Transverse colon (tissue), 4 donors: ENCODE measurements around the gene MTR. TPM values are rescaled to one million over a fixed set of nuclear protein-coding genes. Genes with fewer than 3 reads are reported as not detected.
A peak's percentile ranks its signal among the peaks of the same experiment; 100 is the strongest.

Experiments
- DNase-seq: peaks from one replicate; pipeline ENCODE4 v3.0.0-alpha.2; 2019
- H3K27ac ChIP-seq, 4 donors: fragments of 200-600 bp; sonication (generic); 2 replicates each; pipeline ENCODE4 v1.5.1; 2016 to 2018; ENCODE audit warnings: inconsistent platforms in 4 of 4
- H3K27me3 ChIP-seq: fragments of 200-600 bp; sonication (generic); 2 replicates; pipeline ENCODE4 v1.5.1; 2017; ENCODE audit warnings: inconsistent platforms
- H3K36me3 ChIP-seq, 4 donors: fragments of 200-600 bp; sonication (generic); 2 replicates each; pipeline ENCODE4 v1.5.1; 2017 to 2019; ENCODE audit warnings: inconsistent platforms in 4 of 4
- H3K4me1 ChIP-seq, 4 donors: fragments of 200-600 bp; sonication (generic); 2 replicates each; pipeline ENCODE4 v1.5.1; 2017 to 2020; ENCODE audit warnings: inconsistent platforms in 4 of 4
- H3K4me3 ChIP-seq, 4 donors: fragments of 200-600 bp; sonication (generic); 1 replicate in 1 of 4; 2 replicates in 3 of 4; pipeline versions ENCODE4 v1.5.1 to v1.6.1; 2017 to 2019; ENCODE audit warnings: inconsistent platforms in 4 of 4
- H3K9me3 ChIP-seq, 2 donors: fragments of 200-600 bp; sonication (generic); 2 replicates each; pipeline ENCODE4 v1.5.1; 2017 to 2019; ENCODE audit warnings: inconsistent platforms in 2 of 2
- CTCF ChIP-seq, 5 experiments: fragments of 200-600 bp in 3 of 5; fragments of 450-650 bp in 2 of 5; sonication (generic) in 3 of 5; IDR thresholded peaks; 1 replicate in 2 of 5; 2 replicates in 3 of 5; pipeline ENCODE4 v1.5.1; 2016 to 2017; ENCODE audit warnings: antibody characterized with exemption in 5 of 5, inconsistent platforms in 3 of 5, mild to moderate bottlenecking in 2 of 5, moderate library complexity in 1 of 5
- EP300 ChIP-seq: sonication (generic); formaldehyde crosslinking; IDR thresholded peaks from one replicate; pipeline ENCODE4 v1.6.1; 2017; ENCODE audit warnings: antibody characterized with exemption, low read depth
- POLR2A ChIP-seq: fragments of 450-650 bp; IDR thresholded peaks from one replicate; pipeline ENCODE4 v1.6.1; 2016; ENCODE audit warnings: antibody characterized with exemption, mild to moderate bottlenecking, moderate library complexity
- POLR2AphosphoS5 ChIP-seq, 3 donors: sonication (generic); formaldehyde crosslinking; IDR thresholded peaks; one replicate each; pipeline ENCODE4 v1.6.1; 2016; ENCODE audit warnings: antibody characterized with exemption in 3 of 3
- WGBS, 2 donors: methylation state at CpG; one replicate each; pipeline ENCODE4 v1.1.5; 2018; ENCODE audit warnings: low coverage in 1 of 2; 5-methylcytosine and 5-hydroxymethylcytosine counted together
- in situ Hi-C, 4 donors: fragments of 200-750 bp; cut with MboI; loops; one replicate each; pipeline versions ENCODE4 v1.15.0 to v1.15.1; 2017; ENCODE audit warnings: low sequenced_read_pairs in 3 of 4, low pct_ligation_motif_present in 1 of 4, low pct_unique_long_range_greater_than_20kb in 1 of 4
- intact Hi-C: fragments of 100-400 bp; cut with DNase I; formaldehyde crosslinking; loops from one replicate; pipeline ENCODE4 v1.15.1; 2023; ENCODE audit warnings: low total_unique reads
- total RNA-seq, 4 donors: library from RNA; depleted of rRNA; stranded (reverse); fragments of >200 nt; gene quantifications; one replicate each; pipeline ENCODE4 v1.1.0, GENCODE V29; 2016

Gene MTR
- total RNA-seq, 4 donors from 2014 or later = 10.1 to 18.4 (median 12.6) TPM

- in situ Hi-C loops = no loop called here
- no peak overlapping the region for H3K4me3 ChIP-seq
- H3K9me3 ChIP-seq = no peaks in the 10 kb centered on the region
- H3K36me3 ChIP-seq = no peaks in the 10 kb centered on the region
- TF ChIP-seq EP300 (no peak), POLR2A (no peak), POLR2AphosphoS5 (IDR thresholded peaks at IDR 0.05) (no peak), CTCF (IDR thresholded peaks at IDR 0.05) (no peak)
- DNase-seq = no peak
- no peaks in the 10 kb centered on the region for H3K27me3 ChIP-seq
- intact Hi-C loops = no loop called here
- H3K27ac ChIP-seq = no peak overlapping the region
- peaks cover 6 to 25% (median 16%) of the 10 kb centered on the region in 4 donors for H3K4me1 ChIP-seq
These were observed 5.5 kb downstream of the MTR start for GRCh38 chr1:236800623-236801022.

GRCh38 chr1:236802264-236802663, 7.2 kb downstream of the MTR start:
- Histone ChIP-seq H3K27me3 (no peaks in the 10 kb centered on the region), H3K27ac (no peak overlapping the region), H3K4me3 (no peak overlapping the region), H3K4me1 (peaks cover 0 to 17% (median 6%) of the 10 kb centered on the region in 4 donors), H3K9me3 (no peaks in the 10 kb centered on the region), H3K36me3 (no peaks in the 10 kb centered on the region)
- no peak for DNase-seq
- intact Hi-C loops = no loop called here
- no peak for TF ChIP-seq POLR2AphosphoS5 (IDR thresholded peaks at IDR 0.05)
- TF ChIP-seq POLR2A = no peak
- no peak for TF ChIP-seq EP300
- no peak for TF ChIP-seq CTCF (IDR thresholded peaks at IDR 0.05)
- 80 to 100% methylated on average over 2 to 3 of the region's 3 CpGs for WGBS, 2 donors
- in situ Hi-C loops = no loop called here

- H3K4me3 ChIP-seq = no peak overlapping the region
- intact Hi-C loops (no loop called here), in situ Hi-C loops (no loop called here)
- DNase-seq = no peak
- 85 to 98% methylated on average over 2 of the region's 2 CpGs for WGBS, 2 donors
- peaks cover 0 to 24% (median 9%) of the 10 kb centered on the region in 4 donors for H3K4me1 ChIP-seq
- no peaks in the 10 kb centered on the region for H3K9me3 ChIP-seq
- H3K27me3 ChIP-seq = no peaks in the 10 kb centered on the region
- no peak overlapping the region for H3K27ac ChIP-seq
- peaks cover 0 to 9% (median 2%) of the 10 kb centered on the region in 4 donors for H3K36me3 ChIP-seq
- TF ChIP-seq POLR2A (no peak), CTCF (IDR thresholded peaks at IDR 0.05) (no peak), EP300 (no peak), POLR2AphosphoS5 (IDR thresholded peaks at IDR 0.05) (no peak)
These were observed 11.5 kb downstream of the MTR start for GRCh38 chr1:236806634-236807033.

GRCh38 chr1:236808005-236808404, 12.9 kb downstream of the MTR start:
- H3K36me3 ChIP-seq = peaks cover 0 to 11% (median 2%) of the 10 kb centered on the region in 4 donors
- in situ Hi-C loops = no loop called here
- WGBS, 2 donors = 84 to 100% methylated on average over 1 to 2 of the region's 2 CpGs

More at GRCh38 chr1:236808005-236808404, 12.9 kb downstream of the MTR start:
- Histone ChIP-seq H3K4me1 (peaks cover 0 to 24% (median 9%) of the 10 kb centered on the region in 4 donors), H3K4me3 (no peak overlapping the region), H3K9me3 (no peaks in the 10 kb centered on the region), H3K27me3 (no peaks in the 10 kb centered on the region), H3K27ac (peak overlapping the region in 1 of 4 donors; percentile 46)
- TF ChIP-seq CTCF (IDR thresholded peaks at IDR 0.05) (no peak), POLR2A (no peak), POLR2AphosphoS5 (IDR thresholded peaks at IDR 0.05) (no peak), EP300 (no peak)
- intact Hi-C loops = no loop called here
- DNase-seq = no peak
